ENCODE data around the gene THAP3. TPM values are rescaled to one million over a fixed set of nuclear protein-coding genes. Genes with fewer than 3 reads are reported as not detected.
"Not testable (repeated sequence)": the region's sequence is repeated elsewhere in the genome, so short reads cannot be mapped to it uniquely, and the experiment has no call there.

THAP3 gene
- total RNA-seq, 2 donors from 2014 or later, result 37.6 to 42.1 TPM

DNA sequence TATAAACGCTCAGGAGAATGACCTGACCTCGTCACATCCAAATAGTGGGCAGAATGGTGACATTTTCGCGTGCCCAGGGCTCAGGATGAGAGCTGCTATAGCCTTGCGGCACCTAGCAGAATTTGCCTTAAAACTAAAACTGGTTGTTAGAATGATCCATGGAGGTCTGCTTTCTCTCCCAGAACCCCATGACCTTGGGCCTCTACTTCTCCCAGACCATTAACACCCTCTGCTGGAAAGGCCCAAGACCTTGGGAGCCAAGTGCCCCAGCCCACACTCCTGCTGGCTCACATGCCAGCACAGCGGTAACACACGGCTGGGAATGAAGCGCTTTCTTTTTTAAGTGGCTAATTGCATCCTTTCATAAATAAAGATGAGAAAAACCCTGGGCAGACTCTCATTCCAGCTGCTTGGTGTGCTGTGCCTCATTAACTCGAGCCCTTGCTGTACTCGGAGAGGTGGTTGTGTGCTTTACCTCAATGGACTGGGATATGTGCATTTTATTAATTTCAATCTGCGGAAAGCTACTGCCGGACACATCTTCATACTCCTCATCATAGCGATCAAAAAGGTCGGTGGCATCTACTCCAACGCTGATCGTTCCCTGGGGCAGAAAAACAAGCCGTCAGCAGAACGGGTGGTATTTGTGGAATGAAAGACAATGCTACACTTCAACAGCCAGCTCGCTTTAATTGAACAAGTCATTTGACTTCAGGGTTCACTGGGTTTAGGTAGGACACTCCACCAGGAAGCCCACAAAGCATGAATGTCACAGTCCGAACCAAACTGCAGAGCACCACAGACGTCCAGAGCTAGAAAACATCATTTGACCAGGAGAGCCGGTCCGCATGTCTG is 29.0 kb downstream of the THAP3 start:
- 84% methylated on average over 23 of the region's 23 CpGs for WGBS
- DNase-seq (ENCODE audit: low spot score), result no peak
- no peak overlapping the region for H3K27ac ChIP-seq

GRCh38 chr1:6657138-6657537 is 32.5 kb downstream of the THAP3 start:
- no peaks in the 10 kb centered on the region for H3K4me1 ChIP-seq (replicated peaks)
- no peak overlapping the region for H3K27ac ChIP-seq
- no peaks in the 10 kb centered on the region for H3K36me3 ChIP-seq
- 95% methylated on average over 6 of the region's 6 CpGs for WGBS
- intact Hi-C loops (cut with DNase I), result no loop called here
- H3K4me3 ChIP-seq, result no peak overlapping the region
- H3K9me3 ChIP-seq, result no peaks in the 10 kb centered on the region
- TF ChIP-seq POLR2A (IDR thresholded peaks at IDR 0.05) (no peak), CTCF (IDR thresholded peaks at IDR 0.05) (no peak), POLR2AphosphoS5 (IDR thresholded peaks at IDR 0.05) (no peak)
- no peak for DNase-seq (ENCODE audit: low spot score)
- no peaks in the 10 kb centered on the region for H3K27me3 ChIP-seq (replicated peaks; ENCODE audit: insufficient read depth)

More for the DNA sequence above, 29.0 kb downstream of the THAP3 start:
- Histone ChIP-seq H3K4me3 (no peak overlapping the region), H3K4me1 (replicated peaks) (no peaks in the 10 kb centered on the region), H3K36me3 (no peaks in the 10 kb centered on the region), H3K9me3 (no peaks in the 10 kb centered on the region), H3K27me3 (replicated peaks; ENCODE audit: insufficient read depth) (no peaks in the 10 kb centered on the region)
- no peak for TF ChIP-seq POLR2AphosphoS5 (IDR thresholded peaks at IDR 0.05)
- no peak for TF ChIP-seq CTCF (IDR thresholded peaks at IDR 0.05)
- no peak for TF ChIP-seq POLR2A (IDR thresholded peaks at IDR 0.05)
- intact Hi-C loops (cut with DNase I), result no loop called here

DNA sequence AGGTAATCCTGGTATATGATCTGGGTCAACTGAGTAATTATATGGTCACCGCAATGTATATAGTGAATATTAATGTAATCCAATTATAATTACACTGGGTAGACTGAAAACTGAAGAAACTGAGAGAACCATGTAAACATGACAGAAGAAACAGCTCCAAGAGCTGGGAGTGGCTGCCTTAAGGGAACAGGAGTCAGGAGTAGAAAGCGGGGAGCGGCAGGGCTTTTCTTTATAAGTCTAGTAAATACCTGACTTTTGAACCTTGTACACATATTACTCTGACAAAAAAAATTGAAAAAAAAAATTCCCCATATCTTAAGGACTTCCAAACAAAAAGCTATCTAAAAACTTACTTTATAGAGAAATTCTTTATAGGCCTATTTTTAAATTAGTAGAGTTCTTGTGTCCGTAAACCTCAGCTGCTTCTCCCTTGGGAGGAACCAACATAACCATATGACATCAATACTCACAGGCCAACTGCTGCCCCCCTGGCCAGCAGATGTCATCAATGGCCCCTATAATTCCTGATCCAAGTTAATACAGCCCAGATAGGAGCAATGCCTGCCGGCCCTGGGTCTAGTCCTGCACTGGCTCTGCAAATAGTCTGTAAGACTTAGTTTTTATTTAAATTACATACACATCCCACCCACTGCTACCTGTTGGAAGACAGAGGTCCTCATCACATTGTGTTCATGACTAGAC is 33.8 kb downstream of the THAP3 start:
- Histone ChIP-seq H3K27me3 (replicated peaks; ENCODE audit: insufficient read depth) (no peaks in the 10 kb centered on the region), H3K4me3 (no peak overlapping the region), H3K27ac (no peak overlapping the region), H3K4me1 (replicated peaks) (no peaks in the 10 kb centered on the region), H3K36me3 (no peaks in the 10 kb centered on the region), H3K9me3 (no peaks in the 10 kb centered on the region)
- intact Hi-C loops (cut with DNase I), result no loop called here
- 90% methylated on average over 5 of the region's 5 CpGs for WGBS
- TF ChIP-seq POLR2AphosphoS5 (IDR thresholded peaks at IDR 0.05) (no peak), POLR2A (IDR thresholded peaks at IDR 0.05) (no peak), CTCF (IDR thresholded peaks at IDR 0.05) (no peak)
- no peak for DNase-seq (ENCODE audit: low spot score)

DNA sequence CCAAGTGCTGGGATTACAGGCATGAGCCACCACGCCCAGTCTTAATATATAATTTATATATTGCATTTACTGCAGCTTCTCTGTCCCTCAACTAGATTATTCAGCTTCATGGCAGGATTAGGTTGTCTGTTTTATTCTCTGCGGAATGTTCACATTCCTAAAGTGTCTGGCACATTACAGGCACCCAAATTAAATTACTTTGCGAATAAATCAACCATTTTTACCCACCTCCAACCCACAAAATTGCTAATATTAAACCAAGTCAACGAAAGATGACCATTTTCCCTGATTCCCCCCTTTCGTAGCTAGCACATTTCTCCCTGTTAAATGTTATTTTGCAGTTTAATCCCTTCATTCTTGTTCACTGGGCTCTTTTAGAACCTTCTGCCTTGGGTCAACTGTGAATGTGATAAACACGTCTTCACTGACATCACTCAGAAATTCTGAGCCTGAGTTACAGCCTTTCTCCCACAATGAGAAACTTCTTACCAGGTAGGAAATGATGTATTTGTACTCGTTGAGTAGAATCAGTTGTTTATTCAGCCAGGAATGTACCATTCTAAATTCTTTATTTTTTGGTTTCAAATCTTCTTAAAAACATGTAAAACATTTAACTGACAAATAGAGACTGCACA is 35.9 kb downstream of the THAP3 start:
- intact Hi-C loops (cut with DNase I), result no loop called here
- DNase-seq (ENCODE audit: low spot score), result no peak
- H3K4me1 ChIP-seq (replicated peaks), result no peaks in the 10 kb centered on the region

DNA sequence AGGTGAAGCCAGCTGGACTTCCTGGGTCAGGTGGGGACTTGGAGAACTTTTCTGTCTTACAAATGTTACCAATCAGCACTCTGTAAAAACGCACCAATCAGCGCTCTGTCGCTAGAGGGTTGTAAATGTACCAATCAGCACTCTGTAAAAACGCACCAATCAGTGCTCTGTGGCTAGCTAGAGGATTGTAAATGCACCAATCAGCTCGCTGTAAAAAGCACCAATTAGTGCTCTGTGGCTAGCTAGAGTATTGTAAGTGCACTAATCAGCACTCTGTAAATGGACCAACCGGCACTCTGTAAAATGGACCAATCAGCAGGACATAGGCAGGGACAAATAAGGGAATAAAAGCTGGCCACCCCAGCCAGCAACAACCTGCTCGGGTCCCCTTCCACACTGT is 37.8 kb downstream of the THAP3 start:
- intact Hi-C loops (cut with DNase I); H3K4me1 ChIP-seq (replicated peaks); H3K27ac ChIP-seq; H3K4me3 ChIP-seq; H3K27me3 ChIP-seq (replicated peaks; ENCODE audit: insufficient read depth); H3K36me3 ChIP-seq; H3K9me3 ChIP-seq; DNase-seq (ENCODE audit: low spot score): not testable (repeated sequence)
- WGBS, result 96% methylated on average over 7 of the region's 7 CpGs

More for the DNA sequence above, 35.9 kb downstream of the THAP3 start:
- H3K4me3 ChIP-seq, result no peak overlapping the region
- no peaks in the 10 kb centered on the region for H3K9me3 ChIP-seq
- H3K36me3 ChIP-seq, result no peaks in the 10 kb centered on the region
- 84% methylated on average over 7 of the region's 7 CpGs for WGBS
- TF ChIP-seq POLR2A (IDR thresholded peaks at IDR 0.05), result no peak
- H3K27ac ChIP-seq, result no peak overlapping the region
- no peaks in the 10 kb centered on the region for H3K27me3 ChIP-seq (replicated peaks; ENCODE audit: insufficient read depth)

Data from prostate gland (tissue), 2 donors.